ENCODE results near the gene SH3RF3. TPM values are rescaled to one million over a fixed set of nuclear protein-coding genes. Genes with fewer than 3 reads are reported as not detected.
A peak's percentile ranks its signal among the peaks of the same experiment; 100 is the strongest.

The SH3RF3 gene
- total RNA-seq, 3 donors from 2014 or later (not counting 1 experiment from before 2014, with no cell fraction given) = 0.23 to 0.61 (median 0.34) TPM

- no peak overlapping the region for H3K4me3 Mint-ChIP-seq
- Histone ChIP-seq H3K27me3 (ENCODE audit: control insufficient read depth, insufficient read depth, low read length) (no peaks in the 10 kb centered on the region), H3K36me3 (ENCODE audit: control insufficient read depth, insufficient read depth, low read length) (no peaks in the 10 kb centered on the region), H3K9me3 (ENCODE audit: control insufficient read depth, insufficient read depth, low read length) (no peaks in the 10 kb centered on the region), H3K4me1 (ENCODE audit: control insufficient read depth, insufficient read depth, low read length) (peaks cover 3% of the 10 kb centered on the region), H3K27ac (ENCODE audit: low read length) (no peak overlapping the region), H3K4me3 (ENCODE audit: low read length) (no peak overlapping the region)
- peaks cover 0 to under 1% of the 10 kb centered on the region in 2 donors for H3K4me1 Mint-ChIP-seq
- H3K27me3 Mint-ChIP-seq (ENCODE audit: low read depth in 2 of 2) = peaks cover 8 to 9% of the 10 kb centered on the region in 2 donors
- peaks cover 15% of the 10 kb centered on the region for H3K36me3 Mint-ChIP-seq
- 88% methylated on average over 20 of the region's 20 CpGs for WGBS (ENCODE audit: insufficient coverage)
- peak in 1 of 3 donors; percentile 11 for ATAC-seq
- intact Hi-C loops (cut with micrococcal nuclease) = no loop called here
- TF ChIP-seq CTCF (IDR thresholded peaks at IDR 0.05) = no peak
- H3K27ac Mint-ChIP-seq = no peak overlapping the region
- no peak for DNase-seq
- peaks cover 14 to 18% of the 10 kb centered on the region in 2 donors for H3K9me3 Mint-ChIP-seq
Observed at GRCh38 chr2:109446278-109447131, 317.5 kb downstream of the SH3RF3 start.

GRCh38 chr2:109447251-109447661 lies 318.3 kb downstream of the SH3RF3 start:
- Histone ChIP-seq H3K27me3 (ENCODE audit: control insufficient read depth, insufficient read depth, low read length) (no peaks in the 10 kb centered on the region), H3K9me3 (ENCODE audit: control insufficient read depth, insufficient read depth, low read length) (no peaks in the 10 kb centered on the region), H3K36me3 (ENCODE audit: control insufficient read depth, insufficient read depth, low read length) (no peaks in the 10 kb centered on the region), H3K4me3 (ENCODE audit: low read length) (no peak overlapping the region), H3K4me1 (ENCODE audit: control insufficient read depth, insufficient read depth, low read length) (peaks cover 10% of the 10 kb centered on the region), H3K27ac (ENCODE audit: low read length) (no peak overlapping the region)
- intact Hi-C loops (cut with micrococcal nuclease) = no loop called here
- Mint-ChIP-seq H3K36me3 (peaks cover 12% of the 10 kb centered on the region), H3K9me3 (peaks cover 14 to 16% of the 10 kb centered on the region in 2 donors), H3K4me3 (no peak overlapping the region), H3K4me1 (peaks cover 7 to 8% of the 10 kb centered on the region in 2 donors), H3K27ac (no peak overlapping the region), H3K27me3 (ENCODE audit: low read depth in 2 of 2) (peaks cover 7% of the 10 kb centered on the region in 2 donors)
- DNase-seq (no peak), ATAC-seq (no peak)
- 93% methylated on average over 9 of the region's 9 CpGs for WGBS (ENCODE audit: insufficient coverage)
- no peak for TF ChIP-seq CTCF (IDR thresholded peaks at IDR 0.05)

GRCh38 chr2:109447776-109448175 lies 318.8 kb downstream of the SH3RF3 start:
- ATAC-seq (no peak), DNase-seq (no peak)
- Mint-ChIP-seq H3K36me3 (peaks cover 12% of the 10 kb centered on the region), H3K27me3 (ENCODE audit: low read depth in 2 of 2) (peaks cover 2 to 7% of the 10 kb centered on the region in 2 donors), H3K4me1 (peaks cover 7 to 9% of the 10 kb centered on the region in 2 donors), H3K27ac (no peak overlapping the region), H3K4me3 (no peak overlapping the region), H3K9me3 (peaks cover 9 to 11% of the 10 kb centered on the region in 2 donors)
- no peak for TF ChIP-seq CTCF (IDR thresholded peaks at IDR 0.05)
- Histone ChIP-seq H3K4me1 (ENCODE audit: control insufficient read depth, insufficient read depth, low read length) (peaks cover 13% of the 10 kb centered on the region), H3K36me3 (ENCODE audit: control insufficient read depth, insufficient read depth, low read length) (no peaks in the 10 kb centered on the region), H3K9me3 (ENCODE audit: control insufficient read depth, insufficient read depth, low read length) (no peaks in the 10 kb centered on the region), H3K4me3 (ENCODE audit: low read length) (no peak overlapping the region), H3K27ac (ENCODE audit: low read length) (no peak overlapping the region), H3K27me3 (ENCODE audit: control insufficient read depth, insufficient read depth, low read length) (no peaks in the 10 kb centered on the region)
- WGBS (ENCODE audit: insufficient coverage) = 84% methylated on average over 6 of the region's 6 CpGs
- intact Hi-C loops (cut with micrococcal nuclease) = no loop called here
